ENCODE measurements around the gene GPC6.

GPC6 gene

DNA sequence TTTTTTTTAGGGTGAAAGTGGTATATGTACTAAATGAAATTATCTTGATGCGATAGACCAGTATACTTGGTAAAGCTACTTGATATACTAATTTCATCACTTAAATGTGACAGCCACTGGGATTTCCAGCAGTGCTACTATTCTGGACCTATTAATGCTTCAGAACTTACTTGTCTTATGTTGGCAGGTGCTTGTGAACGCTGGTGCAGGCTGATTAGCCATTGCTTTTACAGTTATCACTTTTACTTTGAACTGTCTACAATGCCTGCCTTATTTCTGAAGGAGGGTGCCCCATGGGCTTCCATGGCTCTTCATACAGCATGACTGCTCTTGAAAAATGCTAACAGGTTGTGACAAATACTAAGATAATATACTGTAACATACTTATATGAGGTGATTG, 294.7 kb downstream of the GPC6 start:
- DNase-seq, result no peak

DNA sequence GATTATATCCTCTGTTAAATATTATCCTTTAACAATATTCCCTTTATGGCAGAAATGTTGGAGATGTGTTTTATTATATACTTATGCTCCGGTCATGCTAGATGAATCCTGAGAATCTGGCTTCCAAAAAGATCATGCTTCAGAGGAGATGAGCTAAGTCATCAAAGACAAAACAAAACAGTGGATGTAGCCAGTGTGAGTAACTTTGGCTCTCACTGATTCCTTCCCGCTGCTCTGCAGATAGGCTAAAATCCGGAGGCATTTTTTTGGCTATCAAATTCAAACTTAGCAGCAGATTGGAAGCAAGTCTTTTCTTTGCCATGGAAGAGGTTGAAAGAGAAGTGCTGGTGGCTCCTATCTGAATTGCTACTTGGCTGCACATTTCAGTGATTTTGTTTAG, 295.9 kb downstream of the GPC6 start:
- DNase-seq, result no peak

- DNase-seq, result no peak
These were observed 298.5 kb downstream of the GPC6 start for GRCh38 chr13:93525087-93525486.

- DNase-seq, result no peak
These were observed 301.2 kb downstream of the GPC6 start for GRCh38 chr13:93527748-93528297.

DNA sequence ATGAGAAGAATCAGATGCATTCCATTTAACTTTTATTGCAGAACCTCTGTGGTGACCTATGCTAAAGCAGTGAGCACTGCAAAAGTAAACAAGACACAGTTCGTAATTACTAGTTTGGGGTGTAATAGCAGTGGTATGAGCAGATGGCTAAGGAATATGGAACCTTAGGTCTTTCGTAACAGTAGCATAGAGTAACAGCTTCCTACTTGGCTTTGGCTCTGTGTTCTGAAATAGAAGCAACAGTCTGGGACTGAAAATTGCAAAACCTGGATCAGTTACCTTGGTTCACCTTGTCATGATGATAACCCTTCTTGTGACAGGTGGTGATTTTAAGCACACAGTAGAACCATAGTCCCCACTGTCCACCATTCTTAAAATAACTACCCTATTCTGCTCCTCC, 303.4 kb downstream of the GPC6 start:
- DNase-seq, result peak; percentile 91

DNA sequence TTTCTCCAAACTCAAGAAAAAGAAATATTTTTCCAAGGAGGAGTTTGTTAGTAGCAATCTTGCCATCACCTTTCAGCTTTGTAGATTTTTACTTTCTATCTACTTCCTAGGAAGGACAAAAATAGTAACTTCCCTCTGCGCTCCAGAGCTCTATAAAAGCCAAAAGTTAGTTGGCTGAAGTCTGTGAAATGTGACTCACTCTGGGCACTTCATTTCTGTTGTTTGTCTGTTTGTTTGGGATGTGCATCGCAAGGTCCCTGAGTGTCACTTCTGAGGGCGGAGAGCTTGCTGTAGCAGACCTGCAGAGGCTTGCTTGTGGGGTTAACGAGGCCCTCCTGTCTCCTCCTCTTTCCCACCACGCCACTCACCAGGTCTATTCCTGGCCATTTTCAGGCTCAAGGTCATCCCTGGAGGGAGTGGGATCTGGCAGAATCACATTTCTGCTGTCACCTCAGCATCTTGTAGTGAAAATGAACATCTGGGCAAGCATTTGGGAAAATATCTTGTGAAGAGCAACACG, 307.6 kb downstream of the GPC6 start:
- peak; percentile 32 for DNase-seq

DNA sequence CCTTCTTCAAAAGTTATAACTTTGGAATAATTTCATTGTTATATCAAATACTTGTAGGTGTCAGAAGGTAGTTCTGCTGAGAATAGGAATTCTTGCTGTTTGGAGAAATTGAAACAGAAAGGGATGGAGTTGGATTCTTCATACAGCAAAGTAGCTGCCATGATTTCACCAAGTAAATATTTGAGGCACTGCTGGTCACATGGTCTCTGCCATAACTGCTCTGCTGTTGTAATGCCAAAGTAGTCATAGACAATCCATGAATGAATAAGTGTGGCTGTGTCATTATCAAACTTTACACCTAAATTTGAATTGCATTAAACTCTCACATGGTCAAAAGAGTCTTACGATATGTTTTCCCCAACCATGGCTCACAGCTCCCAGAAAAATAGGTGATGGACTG, 308.6 kb downstream of the GPC6 start:
- no peak for DNase-seq

- no peak for DNase-seq
These were observed 313.3 kb downstream of the GPC6 start for GRCh38 chr13:93539914-93540313.

- DNase-seq, result no peak
These were observed 321.3 kb downstream of the GPC6 start for GRCh38 chr13:93547886-93548285.

GRCh38 chr13:93549326-93550005, 322.9 kb downstream of the GPC6 start:
- DNase-seq, result no peak

DNA sequence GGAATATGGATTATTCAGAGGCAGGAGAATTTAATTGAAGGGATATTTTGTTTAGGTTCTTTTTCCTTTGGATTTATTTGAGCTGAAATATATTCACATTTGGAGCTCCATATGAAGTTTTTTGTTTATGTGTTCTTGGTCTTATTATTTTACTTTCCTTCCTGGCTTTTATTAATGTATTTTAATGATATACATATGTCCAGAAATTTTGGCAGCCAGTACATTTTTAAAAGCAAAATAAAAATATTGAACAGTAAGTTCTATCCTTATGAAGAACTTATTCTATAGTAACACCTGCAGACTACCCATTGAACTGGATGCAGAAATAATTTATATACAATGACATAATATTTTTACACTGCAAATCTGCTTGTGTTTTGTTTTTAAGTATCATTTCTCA, 323.6 kb downstream of the GPC6 start:
- DNase-seq, result no peak

DNA sequence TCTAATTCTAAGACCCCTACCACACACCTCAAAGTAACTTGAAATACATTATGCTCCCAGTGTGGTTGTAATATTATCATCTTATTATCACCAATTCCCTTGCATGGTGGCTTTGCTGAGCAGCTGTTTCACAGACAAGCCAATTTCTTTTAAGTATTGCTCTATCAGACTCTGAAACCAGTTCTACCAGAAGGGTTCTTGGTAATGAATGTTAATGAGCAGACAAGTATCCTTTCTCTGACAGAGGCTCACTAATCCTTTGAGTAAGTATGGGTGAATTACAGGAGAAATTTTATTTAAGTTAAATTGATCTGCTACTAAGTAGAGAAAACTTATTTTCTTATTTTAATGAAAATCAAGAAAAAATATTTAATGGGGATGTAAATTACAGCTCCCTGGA, 326.0 kb downstream of the GPC6 start:
- peak; percentile 28 for DNase-seq

DNA sequence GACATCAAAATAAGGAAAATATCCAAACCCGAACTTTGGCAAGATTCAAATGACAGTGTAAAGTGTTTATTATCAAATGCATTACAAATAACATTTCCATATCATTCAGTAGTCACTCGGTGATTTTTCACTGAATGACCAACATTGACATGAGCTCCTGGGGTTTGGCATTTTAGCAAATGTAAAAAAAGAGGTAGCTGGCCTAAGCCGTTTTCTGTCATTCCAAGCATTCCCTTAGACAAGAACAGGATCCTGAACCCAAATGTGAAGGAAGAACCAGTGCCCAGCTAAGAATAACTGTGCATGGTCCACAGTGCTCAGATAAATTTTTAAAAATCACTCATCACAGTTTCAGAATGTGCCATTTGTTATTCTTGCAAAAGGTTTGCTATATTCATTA, 327.9 kb downstream of the GPC6 start:
- DNase-seq, result no peak

GRCh38 chr13:93558637-93559036, 332.0 kb downstream of the GPC6 start:
- DNase-seq, result no peak

DNA sequence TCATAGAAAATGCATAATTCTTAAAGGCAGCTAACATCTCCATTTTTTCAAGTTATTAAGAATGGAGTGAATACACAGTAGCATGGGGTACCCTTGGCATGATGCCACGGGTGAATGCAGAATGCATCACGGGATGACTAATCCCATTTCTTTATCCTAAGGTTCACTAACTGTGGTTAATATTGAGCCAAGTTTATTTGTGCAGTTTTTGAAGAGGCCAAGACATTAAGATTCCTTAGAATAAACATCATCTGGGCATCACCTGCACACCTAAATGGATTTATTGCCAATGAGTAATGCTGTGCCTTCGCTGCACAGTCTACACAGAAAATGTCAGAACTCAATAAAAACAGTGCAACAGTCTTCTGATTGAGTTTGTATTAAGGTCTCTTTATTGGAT, 333.1 kb downstream of the GPC6 start:
- DNase-seq, result peak; percentile 51

GRCh38 chr13:93561576-93562225, 335.1 kb downstream of the GPC6 start:
- DNase-seq, result peak; percentile 97

- DNase-seq, result peak; percentile 25
These were observed 336.1 kb downstream of the GPC6 start for GRCh38 chr13:93562676-93563075.

- no peak for DNase-seq
These were observed 350.5 kb downstream of the GPC6 start for GRCh38 chr13:93577105-93577504.

DNA sequence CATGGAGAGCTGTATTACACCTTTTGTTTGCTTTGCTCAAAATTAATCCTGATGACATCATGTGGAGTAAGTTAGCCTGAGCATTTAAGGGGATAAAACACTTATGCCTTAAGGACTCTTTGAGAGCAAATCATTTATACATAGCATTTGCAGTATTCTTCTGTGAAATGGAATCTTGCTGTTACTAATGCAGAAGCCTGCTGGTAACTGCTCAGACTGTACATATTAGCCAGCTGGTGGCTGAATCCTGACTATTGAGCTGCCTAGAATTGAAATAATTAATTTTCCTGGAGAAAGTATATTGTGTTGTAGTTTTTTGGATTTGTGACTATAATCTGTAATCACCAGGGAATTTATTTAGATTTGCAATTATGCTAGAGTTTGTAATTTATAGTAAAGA, 363.2 kb downstream of the GPC6 start:
- peak; percentile 36 for DNase-seq

DNA sequence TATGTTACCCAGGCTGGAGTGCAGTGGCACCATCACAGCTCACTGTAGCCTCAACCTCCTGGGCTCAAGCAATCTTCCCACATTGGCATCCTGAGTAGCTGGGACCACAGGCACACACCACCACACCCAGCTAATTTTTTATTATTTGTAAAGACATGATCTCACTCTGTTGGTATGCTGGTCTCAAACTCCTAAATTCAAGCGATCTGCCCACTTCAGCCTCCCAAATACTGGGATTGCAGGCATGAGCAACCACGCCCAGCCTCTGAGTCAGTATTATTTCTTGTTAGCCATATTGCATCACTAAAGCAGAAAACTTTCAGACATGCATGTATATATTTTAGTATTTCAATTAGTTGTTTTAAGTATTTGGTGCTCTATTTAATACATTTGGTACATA, 376.4 kb downstream of the GPC6 start:
- DNase-seq, result no peak

- no peak for DNase-seq
These were observed 388.2 kb downstream of the GPC6 start for GRCh38 chr13:93614776-93615175.

GRCh38 chr13:93620181-93620765, 393.7 kb downstream of the GPC6 start:
- no peak for DNase-seq

- no peak for DNase-seq
These were observed 394.4 kb downstream of the GPC6 start for GRCh38 chr13:93621051-93621450.

- no peak for DNase-seq
These were observed 395.4 kb downstream of the GPC6 start for GRCh38 chr13:93621966-93622365.

All from NCI-H2171 treated with DMSO at 0.1 percent for 48 hours (cell line).